ENCODE results near the gene CAPRIN2.

The CAPRIN2 gene

DNA sequence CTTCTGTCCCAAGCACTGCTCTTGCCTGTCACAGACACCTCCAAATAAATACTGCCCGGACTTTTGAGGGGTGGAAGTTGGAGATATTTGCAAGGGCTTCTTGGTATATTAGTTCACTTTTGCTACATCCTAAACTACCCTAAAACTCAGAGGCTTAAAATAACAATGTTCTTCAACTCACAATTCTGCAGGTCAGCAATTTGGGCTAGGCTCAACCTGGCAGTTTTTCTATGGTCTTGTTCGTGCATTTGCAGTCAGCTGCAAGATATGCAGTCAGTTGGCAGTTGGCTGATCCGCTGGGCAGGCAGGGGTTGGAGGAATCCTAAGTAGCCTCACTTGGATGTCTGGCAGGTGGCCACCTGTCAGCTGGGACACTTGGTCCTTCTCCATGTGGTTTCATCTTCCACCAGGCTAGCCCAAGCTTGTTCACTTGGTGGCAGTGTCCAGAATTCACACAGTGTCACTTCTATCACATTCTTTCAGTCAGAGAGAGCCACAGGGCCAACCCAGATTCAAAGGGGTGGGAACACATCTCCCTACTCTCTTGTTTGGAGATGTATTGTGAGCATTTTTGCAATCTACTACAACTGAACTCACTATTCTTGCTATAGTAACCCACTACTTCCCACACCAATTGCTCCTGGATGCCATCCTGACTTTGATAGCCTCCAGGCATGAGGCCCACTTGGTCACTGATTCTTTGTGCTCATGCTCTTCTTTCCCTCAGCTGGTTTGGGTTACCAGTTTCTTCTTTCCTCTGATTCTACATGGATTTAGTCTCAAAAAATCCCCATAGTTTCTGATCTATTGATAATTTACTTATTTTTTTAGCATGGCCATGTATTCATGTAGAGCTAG lies 27.8 kb upstream of the CAPRIN2 start:
- 89% methylated on average over 3 of the region's 3 CpGs for WGBS (ENCODE audit: insufficient coverage)
- Histone ChIP-seq H3K4me1 (ENCODE audit: control extremely low read depth in 1 of 4, control insufficient read depth in 4 of 4, insufficient read depth in 4 of 4, low read length in 3 of 4) (no peaks in the 10 kb centered on the region), H3K27ac (ENCODE audit: insufficient read depth in 1 of 2, low read depth in 1 of 2, low read length in 2 of 2, poor library complexity in 1 of 2, severe bottlenecking in 2 of 2) (no peak overlapping the region), H3K36me3 (ENCODE audit: control insufficient read depth in 4 of 4, insufficient read depth in 4 of 4, low read length in 3 of 4) (no peaks in the 10 kb centered on the region), H3K4me3 (ENCODE audit: control insufficient read depth in 1 of 7, extremely low read depth in 1 of 7, insufficient read depth in 4 of 7, low read depth in 2 of 7, low read length in 6 of 7) (no peak overlapping the region), H3K27me3 (replicated peaks in 2 of 5; ENCODE audit: control insufficient read depth in 4 of 5, insufficient read depth in 5 of 5, low read length in 4 of 5) (no peaks in the 10 kb centered on the region), H3K9me3 (ENCODE audit: control extremely low read depth in 1 of 5, control insufficient read depth in 4 of 5, insufficient read depth in 2 of 5, low read depth in 1 of 5, low read length in 4 of 5) (peaks cover 0 to 13% (median 3%) of the 10 kb centered on the region in 5 experiments)
- CTCF ChIA-PET: interaction anchor here (1.5 kb wide), 1 partner anchor 17 kb away, joined by 3 read pairs; no protein-coding TSS in a partner anchor
- POLR2A ChIA-PET: no interaction called here
- no peak for DNase-seq

DNA sequence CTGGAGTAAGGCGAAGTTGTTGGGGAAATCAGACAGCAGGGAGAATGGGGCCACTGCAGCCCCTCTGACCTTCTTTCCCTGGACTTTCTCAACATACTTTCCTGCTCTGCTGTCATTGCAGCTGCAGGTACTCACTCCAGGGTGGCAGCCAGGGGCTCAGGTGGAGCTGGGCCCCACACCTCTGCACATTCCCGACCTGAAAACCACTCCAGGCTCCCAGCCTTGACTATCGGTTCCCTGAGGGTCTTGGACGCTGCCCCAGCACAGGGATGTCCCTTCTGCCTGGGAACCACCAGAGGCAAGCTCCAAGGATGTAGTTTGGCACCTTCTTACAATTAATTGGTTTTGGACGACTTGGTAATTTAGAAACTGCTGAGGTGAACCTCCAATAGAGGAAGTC lies 24.8 kb upstream of the CAPRIN2 start:
- WGBS (ENCODE audit: insufficient coverage): 98% methylated on average over 5 of the region's 5 CpGs
- ChIA-PET CTCF (no interaction called here), POLR2A (no interaction called here)

DNA sequence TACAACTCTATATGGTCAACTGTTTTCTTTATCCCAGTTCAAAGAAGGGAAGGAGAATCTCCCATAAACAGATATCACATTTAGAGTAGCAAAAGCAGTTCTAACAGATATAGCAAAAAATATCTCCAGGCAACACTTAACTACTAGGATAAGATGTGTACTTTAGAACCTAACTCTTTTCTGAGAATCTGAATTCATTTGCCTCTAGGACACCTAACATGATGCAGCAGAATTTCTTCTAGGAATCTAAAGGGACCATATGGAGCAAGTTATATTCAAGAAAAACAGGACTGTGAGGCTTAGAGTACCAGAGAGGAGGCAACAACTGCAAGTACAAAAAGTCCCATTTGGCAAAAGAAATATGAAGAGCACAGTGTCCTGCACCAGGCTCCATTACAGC lies 24.4 kb upstream of the CAPRIN2 start:
- Histone ChIP-seq H3K27me3 (replicated peaks in 2 of 5; ENCODE audit: control insufficient read depth in 4 of 5, insufficient read depth in 5 of 5, low read length in 4 of 5) (no peaks in the 10 kb centered on the region), H3K27ac (ENCODE audit: insufficient read depth in 1 of 2, low read depth in 1 of 2, low read length in 2 of 2, poor library complexity in 1 of 2, severe bottlenecking in 2 of 2) (no peak overlapping the region), H3K36me3 (ENCODE audit: control insufficient read depth in 4 of 4, insufficient read depth in 4 of 4, low read length in 3 of 4) (no peaks in the 10 kb centered on the region), H3K4me3 (ENCODE audit: control insufficient read depth in 1 of 7, extremely low read depth in 1 of 7, insufficient read depth in 4 of 7, low read depth in 2 of 7, low read length in 6 of 7) (no peak overlapping the region), H3K4me1 (ENCODE audit: control extremely low read depth in 1 of 4, control insufficient read depth in 4 of 4, insufficient read depth in 4 of 4, low read length in 3 of 4) (no peaks in the 10 kb centered on the region), H3K9me3 (ENCODE audit: control extremely low read depth in 1 of 5, control insufficient read depth in 4 of 5, insufficient read depth in 2 of 5, low read depth in 1 of 5, low read length in 4 of 5) (peaks cover 0 to 13% (median under 1%) of the 10 kb centered on the region in 5 experiments)
- CTCF ChIA-PET: no interaction called here
- DNase-seq: no peak
- POLR2A ChIA-PET: no interaction called here

More for the DNA sequence above, 24.8 kb upstream of the CAPRIN2 start:
- no peaks in the 10 kb centered on the region for H3K4me1 ChIP-seq (ENCODE audit: control extremely low read depth in 1 of 4, control insufficient read depth in 4 of 4, insufficient read depth in 4 of 4, low read length in 3 of 4)
- H3K36me3 ChIP-seq (ENCODE audit: control insufficient read depth in 4 of 4, insufficient read depth in 4 of 4, low read length in 3 of 4): no peaks in the 10 kb centered on the region
- no peak overlapping the region for H3K27ac ChIP-seq (ENCODE audit: insufficient read depth in 1 of 2, low read depth in 1 of 2, low read length in 2 of 2, poor library complexity in 1 of 2, severe bottlenecking in 2 of 2)
- no peaks in the 10 kb centered on the region for H3K27me3 ChIP-seq (replicated peaks in 2 of 5; ENCODE audit: control insufficient read depth in 4 of 5, insufficient read depth in 5 of 5, low read length in 4 of 5)
- no peak for DNase-seq
- no peak overlapping the region for H3K4me3 ChIP-seq (ENCODE audit: control insufficient read depth in 1 of 7, extremely low read depth in 1 of 7, insufficient read depth in 4 of 7, low read depth in 2 of 7, low read length in 6 of 7)
- H3K9me3 ChIP-seq (ENCODE audit: control extremely low read depth in 1 of 5, control insufficient read depth in 4 of 5, insufficient read depth in 2 of 5, low read depth in 1 of 5, low read length in 4 of 5): peaks cover 0 to 13% (median 2%) of the 10 kb centered on the region in 5 experiments

DNA sequence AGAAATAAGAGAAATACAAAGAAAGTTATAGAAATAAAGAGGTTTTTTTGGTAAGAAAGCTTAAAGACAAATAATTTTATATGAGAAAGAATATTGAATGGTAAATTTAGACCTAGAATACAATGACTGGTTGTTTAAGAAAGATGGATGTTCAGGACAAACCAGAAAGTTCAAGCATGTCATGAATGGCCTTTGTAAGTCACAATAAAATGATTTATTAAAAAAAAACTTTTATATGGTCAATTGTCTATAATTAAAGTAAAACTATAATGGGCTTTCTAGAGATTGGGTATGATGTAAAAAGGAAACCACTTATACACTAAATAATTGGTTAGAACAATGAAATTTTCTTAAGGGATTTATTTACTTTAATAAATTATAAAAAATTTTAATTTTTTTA lies 19.8 kb upstream of the CAPRIN2 start:
- DNase-seq: no peak
- H3K9me3 ChIP-seq (ENCODE audit: control extremely low read depth in 1 of 5, control insufficient read depth in 4 of 5, insufficient read depth in 2 of 5, low read depth in 1 of 5, low read length in 4 of 5): peaks cover 0 to 8% (median 0%) of the 10 kb centered on the region in 5 experiments
- no peak overlapping the region for H3K27ac ChIP-seq (ENCODE audit: insufficient read depth in 1 of 2, low read depth in 1 of 2, low read length in 2 of 2, poor library complexity in 1 of 2, severe bottlenecking in 2 of 2)
- POLR2A ChIA-PET: no interaction called here
- no peak overlapping the region for H3K4me3 ChIP-seq (ENCODE audit: control insufficient read depth in 1 of 7, extremely low read depth in 1 of 7, insufficient read depth in 4 of 7, low read depth in 2 of 7, low read length in 6 of 7)
- no peaks in the 10 kb centered on the region for H3K27me3 ChIP-seq (replicated peaks in 2 of 5; ENCODE audit: control insufficient read depth in 4 of 5, insufficient read depth in 5 of 5, low read length in 4 of 5)
- CTCF ChIA-PET: interaction anchor here (1.0 kb wide), 1 partner anchor 20 kb away, joined by 4 read pairs; the partner anchor contains the start of gene CAPRIN2
- H3K36me3 ChIP-seq (ENCODE audit: control insufficient read depth in 4 of 4, insufficient read depth in 4 of 4, low read length in 3 of 4): no peaks in the 10 kb centered on the region
- no peaks in the 10 kb centered on the region for H3K4me1 ChIP-seq (ENCODE audit: control extremely low read depth in 1 of 4, control insufficient read depth in 4 of 4, insufficient read depth in 4 of 4, low read length in 3 of 4)

DNA sequence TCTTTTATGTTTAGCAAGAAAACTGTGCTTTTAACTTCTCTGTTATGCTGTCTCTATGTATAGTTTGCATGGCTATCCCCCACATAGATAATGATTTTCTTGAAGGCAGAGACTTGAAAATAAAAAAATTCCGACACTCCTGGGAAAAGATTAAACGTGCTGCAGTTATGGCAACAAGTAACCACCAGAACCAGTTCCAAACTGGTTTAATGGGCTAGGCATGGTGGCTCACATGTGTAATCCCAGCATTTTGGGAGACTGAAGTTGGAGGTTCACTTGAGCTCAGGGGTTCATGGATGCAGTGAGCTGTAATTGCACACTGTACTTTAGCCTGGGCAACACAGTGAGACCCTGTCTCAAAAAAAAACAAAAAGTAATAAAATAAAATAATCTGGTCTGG lies 15.1 kb upstream of the CAPRIN2 start:
- Histone ChIP-seq H3K27ac (ENCODE audit: insufficient read depth in 1 of 2, low read depth in 1 of 2, low read length in 2 of 2, poor library complexity in 1 of 2, severe bottlenecking in 2 of 2) (no peak overlapping the region), H3K27me3 (replicated peaks in 2 of 5; ENCODE audit: control insufficient read depth in 4 of 5, insufficient read depth in 5 of 5, low read length in 4 of 5) (peaks cover 0 to 2% (median 0%) of the 10 kb centered on the region in 5 experiments), H3K4me1 (ENCODE audit: control extremely low read depth in 1 of 4, control insufficient read depth in 4 of 4, insufficient read depth in 4 of 4, low read length in 3 of 4) (no peaks in the 10 kb centered on the region), H3K4me3 (ENCODE audit: control insufficient read depth in 1 of 7, extremely low read depth in 1 of 7, insufficient read depth in 4 of 7, low read depth in 2 of 7, low read length in 6 of 7) (no peak overlapping the region), H3K36me3 (ENCODE audit: control insufficient read depth in 4 of 4, insufficient read depth in 4 of 4, low read length in 3 of 4) (no peaks in the 10 kb centered on the region), H3K9me3 (ENCODE audit: control extremely low read depth in 1 of 5, control insufficient read depth in 4 of 5, insufficient read depth in 2 of 5, low read depth in 1 of 5, low read length in 4 of 5) (peaks cover 0 to 2% (median 0%) of the 10 kb centered on the region in 5 experiments)
- no peak for DNase-seq
- 100% methylated on average over 2 of the region's 2 CpGs for WGBS (ENCODE audit: insufficient coverage)
- ChIA-PET CTCF (no interaction called here), POLR2A (no interaction called here)

DNA sequence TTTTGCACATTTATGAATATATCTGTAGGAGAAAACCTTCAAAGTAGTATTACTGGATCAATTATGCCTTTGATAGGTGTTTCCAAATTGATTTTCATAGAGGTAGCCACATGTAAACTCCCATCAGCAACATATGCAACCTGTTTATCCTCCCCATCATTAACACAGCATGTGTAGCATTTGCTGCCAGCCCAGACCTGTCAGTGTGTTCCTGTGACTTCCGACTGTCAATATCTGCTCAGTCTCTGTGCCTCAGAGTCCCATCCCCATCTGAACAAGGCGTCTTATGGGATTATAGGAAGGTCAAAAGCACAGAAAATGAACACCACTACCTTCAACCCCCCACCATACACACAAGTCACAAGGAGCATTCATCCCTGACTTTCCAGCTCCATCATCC lies 9.5 kb upstream of the CAPRIN2 start:
- CTCF ChIA-PET: no interaction called here
- no CpG with 5 or more reads among the region's 2 CpGs for WGBS (ENCODE audit: insufficient coverage)
- POLR2A ChIA-PET: interaction anchor here (0.6 kb wide), 1 partner anchor 44 kb away, joined by 4 read pairs; no protein-coding TSS in a partner anchor

DNA sequence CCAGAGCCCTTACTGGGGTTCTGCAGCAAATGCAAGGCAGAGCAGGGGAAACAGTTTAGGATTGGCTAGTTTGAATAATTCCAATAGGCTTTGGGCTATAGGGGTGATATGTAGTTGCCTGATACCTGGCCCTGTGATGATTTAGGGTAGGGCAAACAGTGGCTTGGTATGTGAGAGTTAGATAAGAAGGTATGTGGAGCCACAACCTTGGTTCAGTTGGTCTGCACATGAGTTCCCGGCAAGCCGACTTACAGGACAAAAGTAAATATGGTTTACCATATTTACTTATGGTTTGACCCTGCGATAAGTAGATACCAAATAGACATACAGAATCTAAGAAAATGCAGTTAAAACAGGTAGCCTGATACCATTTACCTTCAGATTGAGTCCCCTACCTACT lies 8.3 kb upstream of the CAPRIN2 start:
- Histone ChIP-seq H3K27ac (ENCODE audit: insufficient read depth in 1 of 2, low read depth in 1 of 2, low read length in 2 of 2, poor library complexity in 1 of 2, severe bottlenecking in 2 of 2) (no peak overlapping the region), H3K4me1 (ENCODE audit: control extremely low read depth in 1 of 4, control insufficient read depth in 4 of 4, insufficient read depth in 4 of 4, low read length in 3 of 4) (no peaks in the 10 kb centered on the region), H3K27me3 (replicated peaks in 2 of 5; ENCODE audit: control insufficient read depth in 4 of 5, insufficient read depth in 5 of 5, low read length in 4 of 5) (peaks cover 0 to 2% (median 0%) of the 10 kb centered on the region in 5 experiments), H3K36me3 (ENCODE audit: control insufficient read depth in 4 of 4, insufficient read depth in 4 of 4, low read length in 3 of 4) (no peaks in the 10 kb centered on the region), H3K9me3 (ENCODE audit: control extremely low read depth in 1 of 5, control insufficient read depth in 4 of 5, insufficient read depth in 2 of 5, low read depth in 1 of 5, low read length in 4 of 5) (no peaks in the 10 kb centered on the region), H3K4me3 (ENCODE audit: control insufficient read depth in 1 of 7, extremely low read depth in 1 of 7, insufficient read depth in 4 of 7, low read depth in 2 of 7, low read length in 6 of 7) (no peak overlapping the region)
- POLR2A ChIA-PET: no interaction called here
- 80% methylated on average over 1 of the region's 3 CpGs for WGBS (ENCODE audit: insufficient coverage)
- CTCF ChIA-PET: no interaction called here
- peak in 2 of 3 donors; percentile 27 to 65 for DNase-seq

More for the DNA sequence above, 9.5 kb upstream of the CAPRIN2 start:
- DNase-seq: no peak
- Histone ChIP-seq H3K27me3 (replicated peaks in 2 of 5; ENCODE audit: control insufficient read depth in 4 of 5, insufficient read depth in 5 of 5, low read length in 4 of 5) (peaks cover 0 to 2% (median 0%) of the 10 kb centered on the region in 5 experiments), H3K4me3 (ENCODE audit: control insufficient read depth in 1 of 7, extremely low read depth in 1 of 7, insufficient read depth in 4 of 7, low read depth in 2 of 7, low read length in 6 of 7) (no peak overlapping the region), H3K4me1 (ENCODE audit: control extremely low read depth in 1 of 4, control insufficient read depth in 4 of 4, insufficient read depth in 4 of 4, low read length in 3 of 4) (no peaks in the 10 kb centered on the region), H3K27ac (ENCODE audit: insufficient read depth in 1 of 2, low read depth in 1 of 2, low read length in 2 of 2, poor library complexity in 1 of 2, severe bottlenecking in 2 of 2) (no peak overlapping the region), H3K36me3 (ENCODE audit: control insufficient read depth in 4 of 4, insufficient read depth in 4 of 4, low read length in 3 of 4) (no peaks in the 10 kb centered on the region), H3K9me3 (ENCODE audit: control extremely low read depth in 1 of 5, control insufficient read depth in 4 of 5, insufficient read depth in 2 of 5, low read depth in 1 of 5, low read length in 4 of 5) (no peaks in the 10 kb centered on the region)

Data from common myeloid progenitor, CD34-positive (primary cell).